22Rv1 (cell line): Measurements from ENCODE around the gene TRIO.

ENCODE experiments used
- ZFX ChIP-seq: fragments of 450-650 bp; IDR thresholded peaks from 2 replicates; pipeline ENCODE4 v1.6.1; 2017; ENCODE audit warnings: antibody characterized with exemption, borderline replicate concordance
- TF ChIP-seq, protein P1 (sequence below): fragments of 450-650 bp; IDR thresholded peaks from 2 replicates; pipeline ENCODE4 v1.5.1; 2017; ENCODE audit warnings: mild to moderate bottlenecking

DNA sequence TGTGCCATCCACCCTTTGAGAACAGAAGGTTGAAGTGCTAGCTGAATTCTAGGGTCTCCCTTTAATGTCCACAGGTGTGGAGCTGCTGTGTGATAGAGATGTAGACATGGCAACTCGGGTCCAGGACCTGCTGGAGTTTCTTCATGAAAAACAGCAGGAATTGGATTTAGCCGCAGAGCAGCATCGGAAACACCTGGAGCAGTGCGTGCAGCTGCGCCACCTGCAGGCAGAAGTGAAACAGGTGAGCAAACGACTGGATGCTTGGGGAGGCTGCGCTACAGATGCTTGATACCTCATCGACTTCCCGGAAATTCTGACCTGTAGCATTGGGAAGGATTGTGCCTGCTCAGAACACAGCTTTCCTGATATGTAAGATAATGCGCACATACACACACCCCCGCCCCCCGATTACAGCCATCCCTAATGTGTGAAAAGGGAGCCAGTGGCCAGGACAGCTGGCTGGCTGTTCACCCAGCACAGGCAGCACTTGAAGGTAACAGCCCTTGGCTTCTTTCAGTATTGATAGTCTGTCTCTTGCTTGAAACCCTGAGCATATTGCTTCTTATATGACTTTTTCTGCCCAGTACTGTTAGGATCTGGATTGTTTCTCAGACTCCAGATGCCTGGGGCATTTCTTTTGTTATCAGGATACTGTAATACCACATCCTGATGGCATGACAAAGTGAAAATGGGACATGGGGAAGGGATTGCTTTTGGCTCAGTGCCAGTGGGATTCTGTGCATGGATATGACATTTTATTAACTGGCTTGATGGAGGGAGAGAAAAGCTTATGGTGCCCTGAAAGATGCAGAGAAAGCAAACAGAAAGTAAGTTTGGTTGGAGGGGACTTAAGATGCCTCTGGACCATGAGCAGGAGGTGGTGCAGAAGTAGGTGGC is 221.7 kb downstream of the TRIO start:
- TF ChIP-seq, protein P1, sequence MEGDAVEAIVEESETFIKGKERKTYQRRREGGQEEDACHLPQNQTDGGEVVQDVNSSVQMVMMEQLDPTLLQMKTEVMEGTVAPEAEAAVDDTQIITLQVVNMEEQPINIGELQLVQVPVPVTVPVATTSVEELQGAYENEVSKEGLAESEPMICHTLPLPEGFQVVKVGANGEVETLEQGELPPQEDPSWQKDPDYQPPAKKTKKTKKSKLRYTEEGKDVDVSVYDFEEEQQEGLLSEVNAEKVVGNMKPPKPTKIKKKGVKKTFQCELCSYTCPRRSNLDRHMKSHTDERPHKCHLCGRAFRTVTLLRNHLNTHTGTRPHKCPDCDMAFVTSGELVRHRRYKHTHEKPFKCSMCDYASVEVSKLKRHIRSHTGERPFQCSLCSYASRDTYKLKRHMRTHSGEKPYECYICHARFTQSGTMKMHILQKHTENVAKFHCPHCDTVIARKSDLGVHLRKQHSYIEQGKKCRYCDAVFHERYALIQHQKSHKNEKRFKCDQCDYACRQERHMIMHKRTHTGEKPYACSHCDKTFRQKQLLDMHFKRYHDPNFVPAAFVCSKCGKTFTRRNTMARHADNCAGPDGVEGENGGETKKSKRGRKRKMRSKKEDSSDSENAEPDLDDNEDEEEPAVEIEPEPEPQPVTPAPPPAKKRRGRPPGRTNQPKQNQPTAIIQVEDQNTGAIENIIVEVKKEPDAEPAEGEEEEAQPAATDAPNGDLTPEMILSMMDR: peak; percentile 96
- TF ChIP-seq ZFX: no peak
